HG02870 (cell line): Measurements from ENCODE around the gene SCAMP1.
"Not testable (repeated sequence)": the region's sequence is repeated elsewhere in the genome, so short reads cannot be mapped to it uniquely, and the experiment has no call there.

ENCODE experiments used
- ATAC-seq: cut with Tn5 transposase; IDR thresholded peaks from one replicate; pipeline ENCODE4 v1.9.1; 2021; ENCODE audit warnings: mild to moderate bottlenecking, moderate library complexity; ENCODE audit not compliant: unreplicated experiment

The SCAMP1 gene

GRCh38 chr5:78419396-78419795 lies 59.0 kb downstream of the SCAMP1 start:
- no peak for ATAC-seq

- ATAC-seq: no peak
Measured at GRCh38 chr5:78420548-78420947, 60.1 kb downstream of the SCAMP1 start.

DNA sequence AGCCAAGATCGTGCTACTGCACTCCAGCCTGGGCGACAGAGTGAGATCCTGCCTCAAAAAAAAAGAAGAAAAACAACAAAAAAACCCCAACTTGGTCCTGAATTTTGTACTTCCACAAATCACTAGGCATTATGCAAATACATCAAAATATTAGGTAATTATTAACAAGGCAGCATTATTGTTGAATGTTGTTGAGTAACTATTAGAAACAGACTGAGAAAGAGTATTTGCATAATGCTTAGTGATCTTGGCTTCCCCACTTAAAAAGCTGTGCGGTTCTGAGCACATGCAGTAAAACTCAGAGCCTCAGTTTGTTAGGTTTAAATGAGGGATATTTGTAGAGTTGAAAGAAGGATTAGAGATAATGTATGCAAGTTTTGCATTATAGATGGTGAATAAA lies 64.2 kb downstream of the SCAMP1 start:
- no peak for ATAC-seq

- no peak for ATAC-seq
Measured at GRCh38 chr5:78429332-78429980, 69.0 kb downstream of the SCAMP1 start.

- ATAC-seq: no peak
Measured at GRCh38 chr5:78430866-78431265, 70.4 kb downstream of the SCAMP1 start.

GRCh38 chr5:78433972-78434371 lies 73.6 kb downstream of the SCAMP1 start:
- ATAC-seq: no peak

DNA sequence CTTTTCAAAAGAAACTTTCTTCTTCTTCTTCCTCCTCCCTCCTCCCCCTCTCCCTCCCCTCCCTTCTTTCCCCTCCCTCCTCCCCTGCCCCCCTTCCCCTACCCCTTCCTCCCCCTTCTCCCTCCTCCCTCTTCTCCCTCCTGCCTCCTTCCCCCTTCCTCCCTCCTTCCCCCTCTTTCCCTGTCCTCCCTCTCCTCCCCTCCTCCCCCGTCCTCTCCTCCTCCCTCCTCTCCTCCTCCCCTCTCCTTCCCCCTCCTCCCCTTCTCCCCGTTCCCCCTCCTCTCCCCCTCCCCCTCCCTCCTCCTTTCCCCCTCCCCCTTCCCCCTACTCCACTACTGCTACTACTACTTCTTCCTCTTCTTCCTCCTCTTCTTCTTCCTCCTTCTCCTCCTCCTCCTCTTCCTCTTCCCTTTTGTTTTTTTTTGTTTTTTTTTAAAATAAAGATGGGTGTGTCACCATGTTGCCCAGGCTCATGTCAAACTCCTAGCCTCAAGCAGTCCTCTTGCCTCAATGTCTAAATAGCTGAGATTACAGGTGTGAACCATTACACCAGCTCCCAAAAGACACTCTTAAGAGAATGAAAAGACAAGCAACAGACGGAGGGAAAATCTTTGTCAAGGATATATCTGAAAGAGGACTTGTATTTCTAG lies 87.5 kb downstream of the SCAMP1 start:
- no peak for ATAC-seq

DNA sequence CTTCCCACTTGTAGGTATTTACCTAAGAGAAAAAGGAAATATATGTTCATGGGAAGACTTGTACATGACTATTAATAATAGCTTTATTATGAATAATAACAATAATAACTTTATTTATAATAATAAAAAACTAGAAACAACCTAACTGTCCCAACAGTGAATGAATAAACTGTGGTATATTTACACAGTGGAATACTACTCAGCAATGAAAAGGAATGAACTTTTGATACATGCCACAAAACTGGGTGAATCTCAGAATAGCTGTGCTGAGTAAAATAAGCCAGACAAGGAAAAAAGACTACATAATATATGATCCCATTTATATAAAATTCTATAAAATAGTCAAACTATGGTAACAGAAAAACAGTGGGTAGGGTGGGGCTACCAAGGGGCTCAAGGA lies 88.7 kb downstream of the SCAMP1 start:
- ATAC-seq: no peak

- ATAC-seq: not testable (repeated sequence)
Measured at GRCh38 chr5:78457507-78457906, 97.1 kb downstream of the SCAMP1 start.

- ATAC-seq: no peak
Measured at GRCh38 chr5:78458843-78459242, 98.4 kb downstream of the SCAMP1 start.

DNA sequence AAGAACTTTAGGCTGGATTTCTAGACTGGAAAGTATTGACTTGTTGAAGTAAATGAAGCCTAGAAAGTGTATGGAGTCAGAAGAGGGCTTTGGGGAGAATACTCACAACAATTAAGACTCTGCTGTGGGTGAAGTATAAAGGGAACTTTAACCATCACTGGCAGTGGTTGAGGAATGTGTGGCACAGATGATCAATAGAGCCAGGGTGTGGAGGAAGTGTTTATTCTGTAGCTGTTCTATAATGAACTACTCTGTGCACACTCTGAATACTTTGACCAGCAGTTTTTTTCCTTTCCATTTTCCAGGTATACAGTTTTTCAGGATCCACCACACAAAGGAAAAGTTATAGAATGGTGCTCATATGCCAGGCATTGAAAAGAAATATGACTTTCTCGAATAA lies 106.7 kb downstream of the SCAMP1 start:
- no peak for ATAC-seq

DNA sequence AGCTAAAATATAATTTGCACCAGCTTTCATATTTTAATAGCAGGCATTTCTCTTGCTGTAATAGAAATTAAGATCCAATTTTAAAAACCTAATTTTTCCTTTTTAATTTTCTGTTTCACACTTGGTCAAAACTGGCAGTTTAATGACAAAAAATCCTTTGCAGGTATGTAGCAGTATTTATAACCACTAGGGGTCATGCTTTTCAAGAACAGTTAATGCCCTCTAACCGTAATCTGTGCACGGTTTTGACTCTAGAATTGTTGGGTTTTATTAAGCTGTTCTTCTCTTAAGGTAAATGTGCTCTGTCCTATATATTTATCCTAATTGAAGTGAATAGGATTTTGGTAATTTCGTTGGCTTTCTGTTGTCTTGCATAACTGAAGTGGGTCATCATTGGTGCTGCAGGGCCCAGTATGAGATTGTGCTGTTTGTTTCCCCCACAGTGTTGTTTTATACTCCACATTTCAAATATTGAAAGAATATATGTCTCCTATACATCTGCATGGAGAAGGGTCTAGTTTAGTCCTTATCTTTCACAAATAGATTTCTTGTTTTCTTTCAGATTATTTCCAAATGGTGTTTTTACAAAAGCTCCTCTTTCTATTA lies 107.4 kb downstream of the SCAMP1 start:
- no peak for ATAC-seq

DNA sequence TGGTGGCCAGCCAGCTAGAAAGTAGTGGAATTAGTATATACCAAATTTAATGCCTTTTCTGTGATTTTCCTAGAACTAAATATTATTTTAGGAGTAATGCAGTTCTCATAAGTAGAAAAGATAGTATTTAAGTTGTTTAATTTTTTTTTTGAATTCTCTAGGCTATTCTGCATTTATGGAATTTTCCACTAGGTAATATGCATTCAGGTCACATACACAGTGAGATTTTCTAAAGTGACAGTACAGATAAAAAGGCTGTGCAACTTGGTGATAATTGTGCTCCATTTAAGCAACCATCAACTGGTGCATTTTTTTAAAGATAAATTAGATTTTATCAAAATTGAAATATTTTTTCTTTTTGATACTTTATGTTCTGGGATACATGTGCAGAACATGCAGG lies 111.5 kb downstream of the SCAMP1 start:
- no peak for ATAC-seq

- no peak for ATAC-seq
Measured at GRCh38 chr5:78472469-78473106, 112.2 kb downstream of the SCAMP1 start.

DNA sequence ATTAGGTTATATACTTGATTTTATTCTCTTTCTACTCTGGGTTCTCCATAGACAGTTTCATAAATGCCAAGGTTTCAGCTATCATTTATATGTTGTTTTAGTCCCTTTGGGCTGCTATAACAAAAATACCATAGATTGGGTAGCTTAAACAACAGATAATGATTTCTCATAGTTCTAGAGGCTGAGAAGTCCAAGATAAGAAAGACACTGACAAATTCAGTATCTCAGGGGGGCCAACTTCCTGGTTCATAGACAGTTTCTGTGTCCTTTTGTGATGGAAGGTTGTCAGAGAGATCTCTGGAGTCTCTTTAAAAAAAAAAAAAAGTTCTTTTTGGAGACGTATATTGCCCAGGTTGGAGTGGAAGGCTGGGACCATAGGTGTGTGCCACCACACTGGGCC lies 113.3 kb downstream of the SCAMP1 start:
- no peak for ATAC-seq

DNA sequence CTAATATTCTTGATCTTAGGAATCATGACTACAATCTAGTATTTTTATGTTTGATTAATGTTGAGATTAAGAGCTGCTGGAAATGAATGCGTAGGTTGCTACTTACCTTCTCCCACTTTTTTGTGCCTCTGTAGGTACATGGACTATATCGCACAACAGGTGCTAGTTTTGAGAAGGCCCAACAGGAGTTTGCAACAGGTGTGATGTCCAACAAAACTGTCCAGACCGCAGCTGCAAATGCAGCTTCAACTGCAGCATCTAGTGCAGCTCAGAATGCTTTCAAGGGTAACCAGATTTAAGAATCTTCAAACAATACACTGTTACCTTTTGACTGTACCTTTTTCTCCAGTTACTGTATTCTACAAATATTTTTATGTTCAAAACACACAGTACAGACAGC lies 115.0 kb downstream of the SCAMP1 start:
- no peak for ATAC-seq

DNA sequence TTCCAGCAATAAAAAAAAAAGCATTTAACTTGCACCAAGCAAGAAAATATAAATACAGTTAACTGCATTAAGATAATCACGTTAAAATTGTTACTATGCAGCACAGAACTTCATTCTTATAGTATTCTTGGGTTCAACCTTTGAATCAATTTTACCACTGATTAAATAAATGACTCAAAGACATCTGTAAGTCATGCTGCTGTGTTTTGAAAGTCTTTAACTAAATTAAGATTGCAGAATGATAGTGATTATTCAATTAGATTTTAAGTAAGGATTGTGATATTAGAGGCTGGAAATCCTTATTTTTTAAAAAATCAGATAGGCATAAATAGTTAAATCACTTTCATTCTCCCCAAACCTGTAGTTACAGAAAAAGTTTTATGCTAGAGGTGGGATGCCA lies 116.4 kb downstream of the SCAMP1 start:
- no peak for ATAC-seq

DNA sequence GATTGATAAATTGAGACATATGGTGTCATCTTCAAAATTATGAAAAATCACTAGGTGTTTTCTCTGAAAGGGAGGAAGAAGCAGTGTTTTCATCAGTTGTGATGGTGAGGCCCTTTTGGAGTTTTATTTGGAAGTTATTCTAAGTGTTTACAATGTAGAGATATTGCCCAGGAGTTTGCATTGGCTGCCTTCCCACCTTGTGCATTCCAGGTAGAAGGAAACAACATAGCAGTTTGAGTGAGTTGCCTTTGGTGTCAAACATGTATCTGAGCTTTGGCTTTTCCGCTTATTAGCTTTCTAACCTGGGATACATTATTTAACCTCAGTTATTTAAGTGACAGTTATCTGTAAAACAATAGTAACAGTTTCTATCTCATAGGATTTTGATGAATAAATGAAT lies 122.5 kb downstream of the SCAMP1 start:
- ATAC-seq: no peak

DNA sequence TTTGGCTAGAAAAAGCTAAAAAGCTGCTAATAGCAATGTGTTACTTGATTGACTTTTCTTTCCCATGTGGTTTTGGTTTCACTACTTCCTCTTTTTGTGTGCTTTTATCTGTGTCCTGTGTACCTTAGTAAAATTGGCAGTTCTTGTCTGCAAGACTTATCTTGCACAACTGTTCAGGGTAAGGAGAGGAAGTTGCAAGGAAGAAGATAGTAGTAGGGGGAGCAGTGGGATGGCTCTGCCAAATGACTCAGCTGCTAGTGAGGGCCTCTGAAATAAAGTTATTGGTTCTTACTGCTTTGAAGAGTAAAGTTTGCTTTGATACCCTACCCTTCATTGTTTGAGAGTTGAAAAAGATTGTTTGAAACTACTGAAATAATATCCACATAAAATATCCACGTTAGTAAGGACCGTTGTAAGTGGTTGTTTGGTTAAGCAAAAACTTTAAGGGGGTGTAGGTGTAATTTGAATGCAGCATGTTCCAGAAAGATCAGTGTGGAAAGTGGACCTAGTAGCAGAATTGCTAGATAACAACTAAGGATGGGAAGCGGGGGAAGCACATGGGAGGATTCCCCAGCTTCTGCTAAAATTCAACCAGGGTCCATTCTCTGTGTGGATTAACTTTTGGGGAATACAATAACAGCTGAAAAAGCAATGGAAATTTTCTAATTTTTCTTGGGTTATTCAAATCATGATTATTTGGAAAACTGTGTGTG lies 123.5 kb downstream of the SCAMP1 start:
- ATAC-seq: peak; percentile 84

- no peak for ATAC-seq
Measured at GRCh38 chr5:78486218-78486617, 125.8 kb downstream of the SCAMP1 start.

GRCh38 chr5:78487846-78488245 lies 127.4 kb downstream of the SCAMP1 start:
- ATAC-seq: no peak
